Measurements from ENCODE around the gene NEU1.
A peak's percentile ranks its signal among the peaks of the same experiment; 100 is the strongest.

NEU1 gene

GRCh38 chr6:31896856-31897611, 34.4 kb upstream of the NEU1 start:
- DNase-seq (ENCODE audit: low read depth in 2 of 2, low spot score in 1 of 2): no peak

GRCh38 chr6:31896493-31896855, 33.9 kb upstream of the NEU1 start:
- DNase-seq (ENCODE audit: low read depth in 2 of 2, low spot score in 1 of 2): no peak

DNA sequence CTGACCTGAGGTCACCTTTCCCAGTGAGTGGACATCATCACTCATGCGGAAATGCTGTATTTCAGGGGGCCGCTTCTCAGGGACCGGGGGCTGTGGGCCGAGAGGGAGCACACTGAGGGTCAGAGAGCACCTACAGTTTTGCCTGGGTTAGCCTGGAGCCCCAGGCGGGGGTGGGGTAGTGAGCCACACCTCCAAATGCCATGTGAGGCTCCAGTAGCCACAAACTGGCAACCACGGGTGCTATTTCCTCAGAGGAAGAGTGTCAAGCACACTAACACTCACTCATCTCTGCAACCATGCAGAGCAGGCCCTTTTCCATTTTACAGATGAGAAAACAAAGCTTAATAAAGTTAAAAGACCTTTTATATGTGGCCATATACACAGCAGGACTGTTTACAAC, 30.2 kb upstream of the NEU1 start:
- no peak for DNase-seq (ENCODE audit: low read depth in 2 of 2, low spot score in 1 of 2)

GRCh38 chr6:31889331-31889972, 26.8 kb upstream of the NEU1 start:
- DNase-seq (ENCODE audit: low read depth in 2 of 2, low spot score in 1 of 2): no peak

GRCh38 chr6:31888276-31889258, 25.9 kb upstream of the NEU1 start:
- DNase-seq (ENCODE audit: low read depth in 2 of 2, low spot score in 1 of 2): peak in 1 of 2 donors; percentile 38

- DNase-seq (ENCODE audit: low read depth in 2 of 2, low spot score in 1 of 2): no peak
Measured at GRCh38 chr6:31887173-31888007, 24.8 kb upstream of the NEU1 start.

- no peak for DNase-seq (ENCODE audit: low read depth in 2 of 2, low spot score in 1 of 2)
Measured at GRCh38 chr6:31886541-31886991, 23.9 kb upstream of the NEU1 start.

DNA sequence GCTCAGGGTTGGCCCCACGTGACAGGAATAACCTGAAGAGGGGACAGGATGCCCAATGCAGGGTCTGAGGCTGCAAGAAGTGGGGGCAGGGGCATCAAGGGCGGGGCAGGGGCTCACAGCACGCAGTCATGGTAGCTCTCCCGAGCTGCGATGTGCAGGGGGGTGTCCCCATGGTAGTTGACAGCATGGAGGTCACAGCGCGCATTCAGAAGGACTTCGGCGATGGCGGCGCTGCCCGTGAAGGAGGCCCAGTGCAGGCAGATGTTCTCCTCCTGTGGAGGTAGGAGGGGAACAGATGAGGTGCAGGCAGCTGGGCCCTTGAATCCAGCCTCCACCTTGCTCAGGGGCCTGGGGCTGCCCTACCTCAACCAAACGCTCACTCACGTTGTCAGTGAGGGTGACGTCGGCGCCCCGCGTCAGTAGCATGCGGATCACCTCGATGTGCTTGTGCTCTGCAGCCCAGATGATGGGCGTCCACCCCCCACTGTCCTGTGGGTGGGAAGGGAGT, 22.0 kb upstream of the NEU1 start:
- no peak for DNase-seq (ENCODE audit: low read depth in 2 of 2, low spot score in 1 of 2)

- DNase-seq (ENCODE audit: low read depth in 2 of 2, low spot score in 1 of 2): no peak
Measured at GRCh38 chr6:31883676-31884075, 21.1 kb upstream of the NEU1 start.

GRCh38 chr6:31882344-31882743, 19.7 kb upstream of the NEU1 start:
- DNase-seq (ENCODE audit: low read depth in 2 of 2, low spot score in 1 of 2): no peak

DNA sequence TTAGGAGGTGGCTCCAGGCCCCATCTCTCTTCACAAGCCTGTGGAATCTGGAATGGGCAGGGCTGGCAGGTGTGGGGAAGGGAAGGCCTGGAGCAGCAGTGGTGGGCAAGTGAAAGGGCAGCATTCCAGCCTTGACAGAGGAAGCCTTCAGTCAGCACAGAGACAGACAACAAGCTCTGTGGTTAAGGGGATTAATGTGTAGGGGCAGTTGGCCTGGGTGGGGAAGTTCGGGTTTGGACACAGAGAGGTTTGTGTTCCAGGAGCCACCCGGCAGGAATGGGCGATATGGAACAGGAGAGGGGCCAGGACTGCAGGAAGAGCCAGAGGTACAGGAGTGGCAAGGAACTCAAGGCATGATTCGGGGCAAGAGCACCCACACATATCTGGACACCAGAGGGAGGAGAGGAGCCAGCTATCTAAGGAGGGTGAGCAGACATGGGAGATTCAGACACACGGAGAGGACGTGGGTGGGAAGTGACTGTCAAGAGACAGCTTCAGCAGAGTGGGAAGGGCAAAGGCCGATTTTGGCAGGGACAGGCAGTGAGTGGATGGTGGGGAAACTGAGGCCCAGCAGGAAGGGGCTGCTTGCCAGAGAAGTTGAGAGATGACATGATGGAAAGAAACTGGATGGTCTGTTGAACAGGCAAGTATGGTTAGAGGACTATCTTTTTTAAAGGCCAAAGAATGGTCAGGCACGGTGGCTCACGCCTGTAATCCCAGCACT, 18.7 kb upstream of the NEU1 start:
- DNase-seq (ENCODE audit: low read depth in 2 of 2, low spot score in 1 of 2): no peak

GRCh38 chr6:31880616-31881015, 18.0 kb upstream of the NEU1 start:
- DNase-seq (ENCODE audit: low read depth in 2 of 2, low spot score in 1 of 2): no peak

DNA sequence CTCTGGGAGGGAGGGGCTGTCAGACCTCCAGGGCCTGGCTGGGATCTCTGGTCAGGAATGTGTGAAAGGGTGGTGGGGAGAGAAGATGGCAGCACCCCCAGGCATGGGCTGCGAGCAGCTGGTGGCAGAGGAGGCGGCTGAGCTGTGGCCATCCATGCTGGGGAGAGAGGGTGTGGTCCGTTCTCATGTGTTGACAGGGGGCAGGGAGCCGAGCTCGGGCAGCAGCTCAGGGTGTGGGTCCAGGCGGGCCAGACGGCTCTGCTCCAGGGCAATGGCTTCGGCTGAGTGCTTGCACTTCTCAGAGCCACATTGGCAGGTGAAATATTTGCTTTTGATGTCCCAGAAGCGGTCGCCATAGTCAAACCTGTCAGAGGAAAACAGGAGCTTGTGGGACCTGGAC, 17.3 kb upstream of the NEU1 start:
- no peak for DNase-seq (ENCODE audit: low read depth in 2 of 2, low spot score in 1 of 2)

- no peak for DNase-seq (ENCODE audit: low read depth in 2 of 2, low spot score in 1 of 2)
Measured at GRCh38 chr6:31879143-31879542, 16.5 kb upstream of the NEU1 start.

DNA sequence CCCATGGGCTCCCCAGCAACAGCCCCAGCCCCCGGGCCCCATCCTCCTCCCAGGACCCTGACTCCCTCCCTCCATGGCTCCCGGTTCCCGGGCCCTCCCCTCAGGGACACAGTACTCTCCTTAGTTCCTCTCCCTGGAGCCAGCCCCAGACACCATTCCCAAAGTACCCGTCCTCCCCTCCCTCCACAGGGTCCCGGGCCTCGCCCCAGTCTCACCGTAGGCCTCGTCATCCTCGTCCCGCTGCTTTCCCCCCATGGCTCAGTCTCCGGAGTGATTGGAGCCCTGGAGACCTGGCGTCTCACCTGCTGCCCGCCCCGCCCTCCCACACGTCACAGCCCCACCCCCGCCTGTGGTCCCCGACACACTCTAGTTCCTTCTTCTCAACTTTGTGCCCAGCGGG, 16.1 kb upstream of the NEU1 start, which contains the start of gene SLC44A4:
Gene SLC44A4, minus strand, starts transcription at position 272 of the 400 bp plus-strand sequence. Its CDS starts 17 bp downstream, at position 255.
- no peak for DNase-seq (ENCODE audit: low read depth in 2 of 2, low spot score in 1 of 2)

DNA sequence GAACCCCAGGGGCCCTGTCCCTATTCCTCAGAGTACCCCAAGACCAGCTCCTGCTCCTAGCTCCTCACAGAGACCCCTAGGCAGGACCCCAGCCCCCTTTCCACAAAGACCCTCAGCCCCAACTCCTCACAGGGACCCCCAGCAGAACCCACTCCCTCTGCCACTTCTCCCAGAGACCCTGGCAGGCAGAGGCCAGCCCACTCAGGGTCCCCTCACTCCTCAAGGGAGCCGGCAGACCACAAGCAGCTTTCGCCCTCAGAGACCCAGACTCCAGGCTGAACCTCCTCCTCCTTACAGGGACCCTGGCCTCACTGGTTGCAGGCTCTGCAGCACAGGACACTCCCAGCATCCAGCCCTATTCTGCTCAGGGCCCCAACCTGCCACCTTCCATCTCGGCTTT, 15.6 kb upstream of the NEU1 start:
- no peak for DNase-seq (ENCODE audit: low read depth in 2 of 2, low spot score in 1 of 2)

DNA sequence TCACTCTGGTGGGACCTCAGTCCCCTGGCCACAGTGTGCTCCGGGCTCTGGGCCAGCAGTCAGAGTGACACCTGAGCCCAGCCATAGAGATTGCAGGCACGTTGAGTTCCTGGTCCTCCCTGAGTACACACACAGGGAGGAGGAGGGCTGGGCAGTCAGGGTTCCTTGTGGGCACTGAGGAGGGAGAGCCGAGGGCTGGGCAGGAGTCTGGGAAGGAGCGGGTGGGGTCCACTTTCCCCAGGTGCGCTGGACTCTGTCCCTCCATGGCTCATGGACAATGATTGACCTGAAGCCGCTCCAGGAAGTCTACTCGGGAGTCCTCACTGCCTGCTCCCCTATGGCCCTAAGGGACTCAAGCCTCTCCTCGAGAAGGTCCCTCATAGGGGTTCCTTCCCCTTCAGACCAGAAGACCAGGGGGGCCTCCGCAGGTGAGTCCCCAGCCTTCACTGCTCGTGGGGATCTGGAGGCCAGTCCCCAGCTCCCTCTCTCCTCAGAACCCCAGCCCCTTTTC, 15.1 kb upstream of the NEU1 start:
- no peak for DNase-seq (ENCODE audit: low read depth in 2 of 2, low spot score in 1 of 2)

DNA sequence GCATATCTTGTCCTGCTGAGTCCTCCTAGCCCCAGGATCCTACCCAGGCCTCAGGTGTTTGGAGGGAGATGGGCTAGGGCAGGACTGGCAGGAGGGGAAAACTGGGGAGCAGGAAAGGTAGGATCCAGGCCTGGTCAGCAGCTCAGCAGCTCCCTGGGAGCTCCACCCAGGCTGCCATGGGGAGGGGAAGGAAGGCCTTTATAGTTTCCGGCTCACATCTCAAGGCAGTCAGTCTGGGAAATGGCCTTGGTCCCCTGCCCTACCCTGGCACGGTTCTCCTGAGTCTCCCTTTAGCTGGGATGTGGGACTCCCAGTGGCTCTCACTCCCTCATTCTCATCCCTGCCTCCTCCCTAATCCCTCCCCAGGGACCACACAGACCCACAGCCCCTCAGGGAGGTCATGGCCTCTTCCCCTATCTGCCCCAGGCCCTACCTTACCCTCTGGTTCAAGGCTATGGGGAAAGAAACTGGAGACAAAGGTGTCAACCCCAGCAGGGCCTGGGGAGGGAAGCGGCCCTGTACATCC, 14.6 kb upstream of the NEU1 start:
- DNase-seq (ENCODE audit: low read depth in 2 of 2, low spot score in 1 of 2): no peak

DNA sequence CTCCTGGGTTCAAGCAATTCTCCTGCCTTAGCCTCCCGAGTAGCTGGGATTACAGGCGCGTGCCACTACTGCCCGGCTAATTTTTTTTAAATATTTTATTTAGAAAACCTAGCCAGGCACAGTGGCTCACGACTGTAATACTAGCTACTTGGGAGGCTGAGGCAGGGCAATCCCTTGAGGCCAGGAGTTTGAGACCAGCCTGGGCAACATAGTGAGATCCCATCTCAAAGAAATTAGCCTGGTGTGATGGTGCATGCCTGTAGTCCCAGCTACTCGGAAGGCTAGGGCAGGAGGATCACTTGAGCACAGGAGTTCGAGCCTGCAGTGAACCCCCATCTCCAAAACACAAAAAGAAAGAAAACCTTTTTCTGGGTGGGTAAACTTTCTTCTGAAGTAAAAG, 13.7 kb upstream of the NEU1 start:
- no peak for DNase-seq (ENCODE audit: low read depth in 2 of 2, low spot score in 1 of 2)

Data from stimulated activated CD8-positive, alpha-beta memory T cell treated with anti-CD3 and anti-CD28 coated beads, Interleukin-4, amount 100 ng/mL, for 4 hours (primary cell).